HUDEP-2 (cell line): ENCODE results near the gene EXOSC3.
"Not testable (repeated sequence)": the region's sequence is repeated elsewhere in the genome, so short reads cannot be mapped to it uniquely, and the experiment has no call there.

ENCODE experiments used
- DNase-seq, 76 experiments: peaks; one replicate each; lab custom pipeline; 2025; ENCODE audit not compliant: unreplicated experiment in 76 of 76; lab: John Stamatoyannopoulos, UW

EXOSC3 gene

DNA sequence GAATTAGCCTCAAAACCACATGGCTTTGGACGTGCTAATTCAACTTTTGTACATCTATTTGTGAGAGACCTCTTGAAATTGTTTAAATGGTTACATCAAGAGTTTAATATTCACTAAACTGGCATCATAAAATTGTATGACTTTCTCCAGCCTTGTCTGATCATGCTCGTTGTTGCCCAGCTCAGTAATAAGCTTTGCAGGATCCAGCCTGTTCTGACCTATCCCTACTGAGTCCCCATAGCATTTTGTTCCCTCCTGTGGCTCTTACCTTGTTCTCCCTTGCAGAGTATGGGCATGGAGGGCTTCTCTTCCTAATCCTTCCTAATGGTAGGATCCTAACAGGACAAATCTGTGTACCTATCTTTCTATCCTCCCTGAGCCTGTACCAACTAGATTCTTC is 6.3 kb downstream of the EXOSC3 start:
- no peak for DNase-seq

DNA sequence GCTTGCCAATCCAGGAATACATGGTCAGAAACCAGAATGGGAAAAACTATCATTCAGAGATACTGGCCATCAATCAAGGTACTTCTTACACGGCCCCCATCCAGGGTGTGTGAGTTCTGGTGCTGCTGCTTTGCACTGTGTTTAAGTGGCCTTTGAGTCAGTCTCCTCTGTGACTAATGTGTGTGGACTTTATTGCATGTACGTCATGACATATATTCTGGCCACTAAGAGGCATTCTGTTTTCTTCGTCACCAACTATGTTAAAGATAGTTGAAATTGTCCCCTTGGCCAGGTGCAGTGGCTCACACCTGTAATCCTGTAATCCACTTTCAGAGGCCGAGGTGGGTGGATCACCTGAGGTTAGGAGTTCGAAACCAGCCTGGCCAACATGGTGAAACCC is 8.5 kb downstream of the EXOSC3 start:
- DNase-seq, result no peak

DNA sequence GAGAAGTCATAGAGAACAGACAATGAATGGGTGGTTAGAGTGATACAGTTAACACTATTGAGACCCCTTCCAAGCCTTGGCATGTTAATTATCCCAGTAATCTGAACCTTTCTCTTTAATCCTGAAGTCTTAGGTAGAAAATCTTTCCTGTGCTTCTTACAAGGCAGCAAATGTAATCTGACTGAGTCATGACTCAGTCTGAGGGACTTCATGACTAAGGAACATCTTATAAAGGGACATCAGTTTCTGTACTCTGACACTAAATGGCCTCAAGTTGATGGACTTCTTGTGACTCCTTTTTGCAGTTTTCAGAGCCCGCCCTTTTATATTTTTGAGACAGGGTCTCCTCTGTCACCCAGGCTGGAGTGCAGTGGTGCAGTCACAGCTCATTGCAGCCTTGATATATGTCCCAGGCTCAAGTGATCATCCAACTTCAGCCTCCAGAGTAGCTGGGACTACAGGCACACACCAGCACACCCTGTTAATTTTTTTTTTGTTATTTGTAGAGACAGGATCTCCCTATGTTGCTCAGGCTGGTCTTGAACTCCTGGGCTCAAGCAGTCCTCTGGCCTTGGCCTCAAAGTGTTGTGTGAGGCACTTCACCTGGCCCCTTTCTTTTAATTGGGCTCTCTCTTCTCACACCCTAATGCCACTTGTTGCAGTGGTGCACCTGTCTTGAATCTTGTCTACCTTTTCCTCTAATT is 9.5 kb downstream of the EXOSC3 start:
- no peak for DNase-seq

DNA sequence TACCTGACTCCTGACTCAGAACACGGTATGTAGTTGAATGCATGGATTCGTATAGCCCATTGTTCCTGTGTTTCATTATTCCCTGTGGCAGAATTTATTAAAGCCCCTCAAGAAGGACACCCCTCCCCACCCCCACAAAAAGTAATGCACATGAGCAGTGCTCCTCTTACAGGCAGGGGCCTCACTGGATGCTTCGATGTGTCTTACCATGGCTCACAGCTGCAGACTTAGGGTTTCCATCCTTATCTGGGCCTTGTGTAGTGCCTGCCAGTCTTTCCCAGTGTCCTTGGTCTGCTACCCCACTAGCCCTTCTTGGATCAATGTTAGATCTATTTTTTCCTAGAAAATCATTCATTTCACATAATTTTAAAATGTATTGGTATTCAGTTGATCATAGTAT is 14.9 kb downstream of the EXOSC3 start:
- DNase-seq, result no peak

DNA sequence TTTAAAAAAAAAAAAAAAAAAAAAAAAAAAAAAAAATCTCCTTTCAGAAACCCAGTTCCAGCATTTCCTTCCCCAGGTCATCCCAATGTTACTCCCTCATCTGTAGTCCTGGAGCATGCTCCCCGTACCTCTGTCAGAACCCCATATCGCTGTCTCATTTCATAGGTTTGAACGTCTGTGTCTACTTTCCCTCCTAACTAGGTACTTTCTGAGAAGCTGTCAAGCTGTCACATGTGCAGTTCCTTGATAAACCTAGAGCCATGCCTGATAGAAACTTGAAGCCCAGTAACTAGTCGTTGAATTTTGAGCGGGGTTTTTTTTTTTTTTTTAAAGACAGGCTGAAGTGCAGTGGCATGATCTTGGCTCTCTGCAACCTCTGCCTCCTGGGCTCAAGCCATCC is 15.6 kb downstream of the EXOSC3 start:
- peak in 24 of 76 experiments; percentile 7 to 57 (median 23) for DNase-seq

DNA sequence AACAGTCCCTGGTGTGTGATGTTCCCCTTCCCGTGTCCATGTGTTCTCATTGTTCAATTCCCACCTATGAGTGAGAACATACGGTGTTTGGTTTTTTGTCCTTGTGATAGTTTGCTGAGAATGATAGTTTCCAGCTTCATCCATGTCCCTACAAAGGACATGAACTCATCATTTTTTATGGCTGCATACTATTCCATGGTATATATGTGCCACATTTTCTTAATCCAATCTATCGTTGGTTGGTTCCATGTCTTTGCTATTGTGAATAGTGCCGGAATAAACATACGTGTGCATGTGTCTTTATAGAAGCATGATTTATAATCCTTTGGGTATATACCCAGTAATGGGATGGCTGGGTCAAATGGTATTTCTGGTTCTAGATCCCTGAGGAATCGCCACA is 19.6 kb downstream of the EXOSC3 start:
- not testable (repeated sequence) for DNase-seq

DNA sequence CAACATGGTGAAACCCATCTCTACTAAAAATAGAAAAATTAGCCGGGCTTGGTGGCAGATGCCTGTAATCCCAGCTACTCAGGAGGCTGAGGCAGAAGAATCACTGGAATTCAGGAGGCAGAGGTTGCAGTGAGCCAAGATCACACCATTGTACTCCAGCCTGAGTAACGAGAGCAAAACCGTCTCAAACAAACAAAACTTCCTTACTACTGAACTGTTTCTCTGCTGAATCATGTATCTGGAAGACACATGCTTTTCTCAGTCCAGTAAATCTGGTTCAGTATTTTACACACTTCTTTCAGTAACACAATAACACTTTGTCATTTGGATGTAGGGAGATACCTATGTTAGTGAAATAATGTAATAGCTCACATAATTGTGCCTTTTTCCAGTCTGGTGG is 23.4 kb downstream of the EXOSC3 start:
- DNase-seq, result no peak

DNA sequence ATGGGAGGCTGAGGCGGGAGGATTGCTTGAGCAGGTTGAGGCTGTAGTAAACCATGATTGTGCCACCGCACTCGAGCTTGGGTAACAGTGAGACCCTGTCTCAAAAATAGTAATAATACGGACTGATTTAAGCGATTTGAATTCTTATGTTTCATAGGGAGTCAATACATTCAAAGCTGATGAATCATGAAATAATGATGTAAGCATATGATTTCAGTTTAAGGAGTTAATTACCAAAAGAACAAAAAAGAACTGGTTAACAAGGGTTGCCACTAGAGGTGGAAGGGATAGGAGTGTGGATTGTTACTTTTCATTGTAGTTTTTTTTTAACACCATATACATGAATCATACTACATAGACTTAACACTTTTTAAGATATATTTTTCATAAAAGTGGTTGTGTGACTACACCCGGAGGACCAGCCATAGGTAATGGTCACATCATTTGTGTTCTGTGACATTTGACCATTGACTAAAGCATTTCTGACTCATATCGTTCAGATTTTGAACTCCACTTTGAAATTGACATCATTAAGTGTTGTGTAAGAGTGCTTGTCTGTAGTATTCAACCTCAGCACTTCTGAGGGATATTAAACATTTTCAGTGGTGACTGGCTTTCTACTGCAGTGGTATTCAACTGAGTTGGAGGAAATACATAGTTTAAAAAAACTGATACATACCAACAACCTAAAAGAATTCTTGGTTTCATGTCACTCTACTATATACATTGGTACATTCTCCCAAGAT is 24.3 kb downstream of the EXOSC3 start:
- DNase-seq, result no peak

DNA sequence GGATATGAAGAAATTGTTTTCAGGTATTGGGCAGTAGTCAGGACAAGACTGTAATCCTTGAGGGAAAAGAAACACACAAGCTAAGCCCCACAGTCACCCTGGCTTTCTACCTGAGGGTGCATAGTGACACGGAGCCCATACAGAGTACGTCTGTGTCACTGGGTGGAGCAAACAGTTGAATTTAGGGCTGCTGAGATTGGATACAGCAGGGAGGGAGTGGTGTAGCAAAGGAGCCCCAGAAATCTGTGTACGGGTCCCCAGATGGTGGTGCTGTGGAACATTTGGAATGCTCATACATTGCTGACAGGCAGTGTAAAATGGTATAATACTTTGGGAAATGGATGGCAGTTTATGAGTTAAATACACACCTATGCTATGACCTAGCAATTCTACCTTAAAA is 26.1 kb downstream of the EXOSC3 start:
- no peak for DNase-seq

DNA sequence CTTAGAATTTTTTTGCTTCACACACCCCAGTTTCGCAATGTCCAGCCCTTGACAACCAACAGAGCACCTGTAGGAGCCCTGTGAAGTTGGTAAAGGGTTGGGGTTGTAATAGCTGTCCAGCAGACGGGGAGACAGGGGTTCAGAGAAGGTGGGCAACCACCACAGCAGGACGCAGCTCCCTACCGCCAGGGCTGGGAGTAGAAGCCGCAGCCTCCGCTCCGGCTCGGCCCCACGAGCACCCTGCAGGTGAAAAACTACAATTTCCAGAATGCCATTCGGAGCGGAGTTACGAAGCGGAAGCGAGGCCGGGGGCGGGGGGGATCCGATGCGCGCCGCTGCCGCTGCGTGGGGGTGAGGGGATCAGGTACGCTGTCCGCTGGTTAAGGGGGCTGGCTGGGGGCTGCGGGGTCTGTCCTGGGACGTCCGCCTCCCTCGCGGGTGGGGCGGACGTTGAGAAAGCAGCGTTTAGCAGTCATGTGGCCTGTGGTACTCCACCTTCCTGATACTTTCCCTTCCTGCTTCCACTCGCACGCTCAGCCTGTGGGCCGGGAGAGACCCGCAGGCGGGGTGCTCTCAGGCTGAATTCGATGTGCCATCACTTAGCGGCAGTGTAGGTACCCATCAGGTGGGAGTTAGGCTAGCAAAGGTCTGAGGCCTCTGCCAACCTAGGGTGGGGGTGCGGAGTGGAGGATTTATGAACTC is 31.2 kb downstream of the EXOSC3 start, which contains the start of gene TRMT10B:
Gene TRMT10B, plus strand, starts transcription at position 317 of the 702 bp plus-strand sequence. CDS start 8,127 bp downstream, outside the sequence.
- DNase-seq, result peak in 64 of 76 experiments; percentile 11 to 73 (median 51)

DNA sequence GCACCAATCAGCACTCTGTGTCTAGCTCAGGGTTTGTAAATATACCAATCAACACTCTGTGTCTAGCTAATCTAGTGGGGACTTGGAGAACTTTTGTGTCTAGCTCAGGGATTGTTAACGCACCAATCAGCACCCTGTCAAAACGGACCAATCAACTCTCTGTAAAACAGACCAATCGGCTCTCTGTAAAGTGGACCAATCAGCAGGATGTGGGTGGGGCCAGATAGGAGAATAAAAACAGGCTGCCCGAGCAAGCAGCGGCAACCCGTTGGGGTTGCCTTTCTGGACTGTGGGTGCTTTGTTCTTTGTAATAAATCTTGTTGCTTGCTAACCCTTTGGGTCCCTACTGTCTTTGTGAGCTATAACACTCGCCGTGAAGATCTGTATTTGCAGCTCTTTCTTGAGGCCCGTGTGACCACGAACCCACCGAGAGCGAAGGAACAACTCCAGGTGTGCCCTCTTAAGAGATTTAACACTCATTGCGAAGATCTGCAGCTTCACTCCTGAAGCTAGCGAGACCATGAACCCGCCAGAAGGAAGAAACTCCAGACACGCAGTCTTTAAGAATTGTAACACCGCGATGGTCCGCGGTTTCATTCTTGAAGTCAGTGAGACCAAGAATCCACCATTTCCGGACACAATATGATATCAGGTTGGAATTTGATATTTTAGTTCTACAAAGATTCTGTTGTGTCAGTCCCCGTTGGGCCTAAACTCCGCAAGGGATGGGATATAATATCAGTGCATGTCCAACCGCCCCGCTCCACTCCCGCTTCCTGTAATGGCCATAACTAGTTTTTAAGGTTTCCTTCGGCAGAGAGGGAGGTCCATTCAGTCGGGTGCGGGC is 32.0 kb downstream of the EXOSC3 start:
- DNase-seq, result no peak

DNA sequence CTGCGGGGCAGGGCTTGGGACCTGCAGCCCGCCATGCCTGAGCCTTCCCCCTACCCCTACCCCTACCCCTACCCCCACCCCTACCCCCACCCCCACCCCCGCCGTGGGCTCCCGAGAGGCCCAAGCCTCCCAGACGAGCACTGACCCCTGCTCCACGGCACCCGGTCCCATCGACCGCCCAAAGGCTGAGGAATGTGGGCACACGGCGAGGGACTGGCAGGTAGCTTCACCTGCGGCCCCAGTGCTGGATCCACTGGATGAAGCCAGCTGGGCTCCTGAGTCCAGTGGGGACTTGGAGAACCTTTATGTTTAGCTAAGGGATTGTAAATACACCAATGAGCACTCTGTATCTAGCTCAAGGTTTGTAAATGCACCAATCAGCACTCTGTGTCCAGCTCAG is 32.8 kb downstream of the EXOSC3 start:
- DNase-seq, result not testable (repeated sequence)

DNA sequence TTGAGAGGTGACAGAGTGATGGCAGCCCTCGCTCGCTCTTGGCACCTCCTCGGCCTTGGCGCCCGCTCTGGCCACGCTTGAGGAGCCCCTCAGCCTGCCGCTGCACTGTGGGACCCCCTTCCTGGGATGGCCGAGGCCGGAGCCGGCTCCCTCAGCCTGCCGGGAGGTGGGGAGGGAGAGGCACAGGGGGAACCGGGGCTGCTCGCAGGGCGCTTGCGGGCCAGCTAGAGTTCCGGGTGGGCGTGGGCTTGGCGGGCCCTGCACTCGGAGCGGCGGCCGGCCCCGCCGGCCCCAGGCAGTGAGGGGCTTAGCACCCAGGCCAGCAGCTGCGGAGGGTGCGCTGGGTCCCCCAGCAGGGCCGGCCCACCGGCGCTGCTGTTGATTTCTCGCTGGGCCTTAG is 33.2 kb downstream of the EXOSC3 start:
- not testable (repeated sequence) for DNase-seq

DNA sequence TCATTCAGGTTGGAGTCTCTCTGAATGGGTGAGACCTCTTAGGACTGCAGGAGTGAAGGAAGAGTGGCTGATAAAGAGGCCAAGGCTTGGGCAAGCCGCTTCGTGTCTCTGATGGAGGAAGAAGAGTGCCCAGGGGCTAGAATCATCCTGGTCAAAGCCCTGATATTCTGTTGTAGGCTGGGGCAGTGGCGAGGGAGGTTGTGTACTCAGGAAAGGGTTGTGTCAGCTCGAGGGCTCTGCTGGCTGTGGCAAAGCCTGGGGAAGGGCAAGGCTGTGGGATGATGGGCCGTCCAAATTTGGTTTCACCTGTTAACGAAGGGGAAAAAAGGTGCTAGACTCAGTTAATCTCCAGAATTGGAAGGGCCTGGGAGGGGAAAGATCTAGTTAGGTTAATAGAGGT is 33.7 kb downstream of the EXOSC3 start:
- DNase-seq, result no peak

DNA sequence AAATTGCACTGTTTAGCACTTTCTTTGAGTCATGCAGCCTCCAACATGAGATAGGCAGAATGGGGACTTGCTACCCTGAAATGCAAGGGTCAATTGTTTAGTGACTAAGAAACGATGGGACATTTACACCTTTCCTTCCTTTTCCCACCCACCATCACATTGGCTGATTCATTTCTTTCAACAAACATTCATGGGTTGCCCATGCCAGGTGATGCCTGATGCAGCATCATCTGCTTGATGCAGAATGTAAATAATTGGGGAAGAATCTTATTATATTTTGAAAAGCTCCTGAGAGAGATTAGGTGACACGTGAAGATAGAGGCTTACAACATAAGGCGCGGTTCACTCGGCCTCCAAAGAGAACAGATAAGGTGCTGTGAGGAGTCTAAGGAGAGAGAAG is 35.7 kb downstream of the EXOSC3 start:
- no peak for DNase-seq

DNA sequence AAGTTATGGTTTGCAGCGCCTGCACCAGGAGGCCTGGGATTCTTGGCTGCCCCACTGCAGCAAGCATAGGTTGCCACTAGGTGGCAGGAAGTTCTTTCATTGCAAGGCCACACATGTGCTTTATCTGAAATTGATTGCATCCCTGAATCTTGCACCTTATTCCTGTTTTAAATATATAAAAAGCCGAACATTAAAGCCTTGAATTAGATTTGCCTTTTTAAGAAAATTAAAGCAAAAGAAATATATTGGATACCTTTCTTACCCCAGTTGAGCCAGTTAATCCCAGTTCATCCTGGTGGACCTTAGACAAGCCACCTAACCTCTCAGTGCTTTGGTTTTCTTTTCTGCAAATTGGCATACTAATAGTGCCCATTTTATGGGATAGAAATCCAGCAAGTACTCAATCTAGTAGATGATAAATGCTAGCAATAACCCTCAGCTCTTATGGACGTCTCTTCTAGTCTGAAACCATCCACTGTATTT is 37.6 kb downstream of the EXOSC3 start:
- peak in 59 of 76 experiments; percentile 2 to 72 (median 36) for DNase-seq

DNA sequence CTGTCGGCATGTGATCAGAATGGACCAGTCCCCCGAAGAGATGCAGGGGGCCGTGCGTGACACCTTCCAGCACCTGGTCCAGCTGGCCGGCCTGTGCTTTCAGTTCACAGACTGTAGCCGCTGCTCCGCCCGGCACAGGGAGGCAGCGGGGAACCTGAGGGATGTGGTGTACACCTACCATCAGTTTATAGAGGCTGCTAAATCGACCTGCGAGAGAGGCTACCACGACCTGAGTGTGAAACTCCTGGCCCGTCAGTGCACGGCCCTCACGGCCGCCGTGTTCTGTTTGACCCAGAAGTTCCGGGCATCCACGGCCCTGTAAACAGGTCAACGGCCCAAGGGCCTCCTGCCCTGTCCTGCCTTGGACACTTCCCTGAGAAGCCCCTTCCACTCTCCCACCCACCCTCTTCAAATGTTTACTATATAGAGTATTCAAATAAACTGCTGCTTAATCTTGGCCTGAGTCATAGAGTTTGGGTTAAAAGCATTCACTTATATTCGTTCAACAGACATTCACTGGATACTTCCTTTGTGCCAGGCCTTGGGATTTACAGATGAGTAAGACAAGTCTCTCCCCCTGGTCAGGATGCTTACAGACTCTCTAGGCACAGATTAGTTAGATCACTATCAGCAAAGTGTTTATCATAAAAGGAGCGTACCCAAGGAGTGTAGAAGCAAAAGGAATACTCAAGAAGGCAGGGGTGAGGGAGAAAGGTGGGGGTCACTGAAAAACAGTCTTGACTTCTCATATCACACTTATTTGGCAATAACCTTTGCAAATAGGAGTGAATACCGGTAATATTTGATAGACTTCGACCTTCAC is 38.2 kb downstream of the EXOSC3 start:
- no peak for DNase-seq

DNA sequence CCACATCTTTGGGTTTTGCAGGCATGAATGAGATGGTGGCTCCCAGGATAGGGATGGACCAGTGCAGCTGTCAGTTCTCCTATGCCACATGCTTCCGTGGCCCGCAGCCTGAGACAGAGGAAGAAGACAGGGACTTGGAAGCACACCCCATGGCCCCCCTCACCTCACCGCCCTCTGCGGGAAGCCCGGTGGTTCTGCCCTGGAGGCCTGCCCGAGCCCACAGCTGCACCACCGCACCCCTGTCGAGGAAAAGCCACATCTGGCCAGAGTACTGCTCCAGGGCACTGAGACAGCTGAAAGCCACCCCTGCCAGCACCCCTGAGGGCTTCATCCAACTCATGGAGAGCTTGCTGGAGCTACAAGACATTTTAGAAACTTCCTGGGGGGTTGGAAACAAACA is 38.9 kb downstream of the EXOSC3 start:
- DNase-seq, result no peak

DNA sequence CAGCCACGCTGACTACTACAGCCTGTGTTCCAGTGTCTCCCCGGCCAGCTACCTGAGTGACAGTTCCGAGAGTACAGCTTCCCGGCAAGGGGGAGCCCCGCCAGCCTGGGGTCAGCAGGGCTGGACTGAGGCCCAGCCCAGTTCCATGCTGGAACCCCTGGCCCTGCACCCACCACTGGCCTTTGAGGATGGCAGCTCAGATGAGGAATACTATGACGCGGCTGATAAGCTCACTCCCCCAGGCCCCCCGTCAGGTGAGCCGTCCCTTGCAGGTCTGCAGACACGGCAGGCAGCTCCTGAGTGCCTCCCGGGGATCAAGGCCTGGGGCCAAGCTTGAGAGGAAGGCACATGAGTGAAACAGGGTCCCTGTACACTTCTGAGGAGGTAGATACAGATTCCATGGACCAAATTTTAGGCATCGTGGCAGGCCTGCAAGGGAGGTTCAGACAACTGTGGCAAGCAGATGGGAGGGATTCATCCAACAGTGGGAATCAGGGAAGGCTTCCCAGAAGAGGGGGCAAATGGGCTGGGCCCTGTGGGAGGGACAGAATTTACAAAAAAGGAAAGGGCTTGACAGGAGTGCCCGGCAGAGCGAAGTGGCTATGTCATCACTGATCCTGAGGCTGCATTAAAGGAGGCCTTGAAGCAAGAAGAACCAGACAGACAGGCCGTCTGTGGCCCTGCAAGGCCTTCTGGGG is 44.1 kb downstream of the EXOSC3 start:
- no peak for DNase-seq
